HG02938 (cell line): ENCODE data around the gene NHLRC2.

Experiments used
- ATAC-seq: cut with Tn5 transposase; IDR thresholded peaks from one replicate; pipeline ENCODE4 v1.9.1; 2021; ENCODE audit warnings: mild to moderate bottlenecking, moderate library complexity; ENCODE audit not compliant: unreplicated experiment

NHLRC2 gene

DNA sequence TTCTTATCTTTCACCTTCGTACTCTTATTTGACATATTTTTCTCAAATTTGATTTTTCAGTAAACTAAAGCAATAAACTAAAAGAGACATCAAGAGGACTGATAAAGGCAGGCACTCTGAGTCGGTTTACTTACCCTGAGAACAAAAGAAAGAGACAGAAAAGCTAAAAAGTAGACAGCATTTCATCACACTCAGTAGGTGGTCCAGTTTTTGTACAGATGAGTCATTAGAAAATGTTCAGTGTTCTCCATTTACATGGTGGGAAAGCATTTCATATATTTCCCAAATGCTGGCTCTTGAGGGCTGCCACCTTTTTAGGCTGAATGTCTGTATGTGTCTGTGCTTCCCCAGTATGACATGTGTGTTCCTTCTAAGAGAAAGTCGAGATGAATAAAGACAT lies 52.7 kb downstream of the NHLRC2 start:
- no peak for ATAC-seq

DNA sequence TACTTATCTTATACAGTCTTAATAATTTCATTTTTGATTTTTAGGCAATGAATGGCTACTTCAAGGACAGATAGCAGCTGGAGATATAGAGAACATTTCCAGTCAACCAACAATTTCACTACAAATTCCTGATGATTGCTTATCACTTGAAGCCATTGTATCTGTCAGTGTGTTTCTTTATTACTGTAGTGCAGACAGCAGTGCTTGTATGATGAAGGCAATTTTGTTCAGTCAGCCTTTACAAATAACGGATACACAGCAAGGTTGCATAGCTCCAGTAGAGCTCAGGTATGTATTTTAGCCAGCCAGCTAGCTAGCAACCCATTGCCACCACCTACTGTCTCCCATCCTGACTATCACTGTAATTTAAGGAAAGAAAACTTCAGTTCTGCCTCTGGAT lies 53.8 kb downstream of the NHLRC2 start:
- no peak for ATAC-seq

DNA sequence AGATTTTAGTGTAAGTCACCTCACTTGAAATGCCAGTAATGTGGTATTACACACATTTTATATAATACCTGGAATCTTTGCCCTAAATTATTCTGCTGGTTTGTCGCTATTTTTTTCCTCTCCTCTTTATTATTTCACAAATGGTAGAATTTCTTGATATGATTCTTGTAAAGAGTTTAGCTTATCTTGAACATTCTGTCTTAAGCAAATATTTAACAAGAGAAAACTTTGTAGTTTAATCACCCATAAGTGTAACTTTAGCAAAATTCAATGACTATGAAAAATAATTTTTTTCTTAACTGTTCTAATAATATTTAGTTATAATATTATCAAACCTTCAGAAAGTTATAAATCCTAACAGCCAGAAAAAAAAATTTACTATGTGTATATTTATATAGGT lies 56.7 kb downstream of the NHLRC2 start:
- ATAC-seq = no peak

DNA sequence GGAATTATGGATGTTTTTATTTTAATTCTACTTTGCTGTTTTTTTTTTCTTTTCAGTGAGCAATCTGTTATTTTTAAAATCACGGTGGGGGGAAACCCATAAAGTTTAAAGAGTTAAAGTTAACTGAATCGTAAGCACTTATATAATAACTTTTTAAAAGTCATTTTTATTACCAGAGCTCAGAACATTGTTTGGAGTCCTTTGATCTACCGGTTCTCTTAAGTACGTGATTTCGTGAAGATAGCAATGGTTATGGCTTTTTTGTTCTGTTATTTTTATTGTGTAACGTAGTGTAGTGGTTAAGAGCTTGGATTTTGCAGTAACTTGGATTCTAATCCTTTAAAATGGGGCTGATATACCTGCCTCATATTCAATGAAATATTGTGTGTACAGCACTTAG lies 57.4 kb downstream of the NHLRC2 start:
- no peak for ATAC-seq

DNA sequence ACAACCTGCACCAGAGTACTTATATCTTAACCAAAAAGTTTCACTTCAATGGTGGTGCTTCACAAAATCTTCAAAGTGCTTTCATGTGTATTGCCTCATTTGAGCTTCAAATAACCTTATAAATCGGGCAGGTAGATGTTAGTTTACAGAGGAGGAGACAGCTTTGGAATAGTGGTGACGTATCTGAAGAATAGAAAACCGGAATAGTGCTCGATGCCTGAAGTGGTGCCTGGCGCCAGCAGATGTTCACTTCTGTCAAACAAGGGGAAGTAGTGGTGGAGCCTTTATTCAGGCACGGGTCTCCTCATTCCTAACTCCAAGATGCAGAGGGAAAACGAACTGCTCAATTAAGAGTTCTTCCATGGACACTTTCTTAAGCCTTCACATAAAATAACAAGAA lies 58.1 kb downstream of the NHLRC2 start:
- no peak for ATAC-seq

DNA sequence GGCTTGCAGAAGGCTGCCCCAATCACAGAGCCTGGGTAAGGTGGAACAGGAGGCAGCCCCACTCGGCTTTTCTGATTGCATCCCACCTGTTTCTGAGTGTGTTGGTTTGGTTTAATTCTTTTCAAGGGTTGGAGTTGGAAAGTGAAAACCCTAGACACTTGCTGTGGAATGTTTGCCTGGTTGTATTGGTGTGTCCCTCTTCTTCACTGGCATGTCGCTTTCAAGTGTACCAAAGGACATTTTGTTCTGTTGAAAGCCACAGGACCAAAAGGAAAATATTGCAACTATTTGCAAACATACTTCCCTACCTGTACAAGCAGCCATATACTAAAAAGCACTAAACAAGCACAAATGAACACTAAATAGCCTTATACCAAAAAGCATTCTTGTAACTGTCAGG lies 60.5 kb downstream of the NHLRC2 start:
- no peak for ATAC-seq

DNA sequence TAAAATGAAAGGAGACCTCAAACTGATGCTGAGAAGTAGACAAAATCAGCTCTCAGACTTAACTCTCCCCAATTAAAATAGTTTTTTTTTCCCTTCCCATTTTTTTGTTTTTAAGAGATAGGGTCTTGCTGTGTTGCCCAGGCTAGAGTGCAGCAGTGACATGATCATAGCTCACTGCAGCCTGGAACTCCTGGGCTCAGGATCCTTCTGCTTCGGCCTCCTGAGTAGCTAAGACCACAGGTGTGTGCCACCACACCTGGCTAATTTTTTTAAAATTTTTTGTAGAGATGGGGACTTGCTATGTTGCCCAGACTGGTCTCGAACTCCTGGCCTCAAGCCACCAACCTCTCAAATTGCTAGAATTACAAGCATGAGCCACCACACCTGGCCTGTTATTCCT lies 61.1 kb downstream of the NHLRC2 start:
- no peak for ATAC-seq

DNA sequence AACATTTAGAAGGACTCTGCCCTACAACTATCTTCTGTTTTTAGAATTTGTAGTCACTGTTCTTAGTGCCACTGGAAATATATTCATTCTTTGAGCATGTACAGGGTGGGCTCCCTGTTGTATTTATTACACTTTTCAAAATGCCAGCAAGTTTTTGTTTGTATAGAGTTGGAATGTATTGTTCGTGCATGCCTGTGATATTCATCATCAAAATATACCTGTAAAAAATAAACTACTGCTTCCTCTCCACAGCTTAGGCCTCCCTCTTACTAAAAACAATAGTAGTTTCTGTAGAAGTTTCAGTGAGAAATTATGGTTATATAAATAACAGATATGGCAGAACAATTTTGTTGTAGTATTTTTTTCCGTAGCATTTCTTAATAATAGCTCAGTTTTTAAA lies 61.6 kb downstream of the NHLRC2 start:
- no peak for ATAC-seq

DNA sequence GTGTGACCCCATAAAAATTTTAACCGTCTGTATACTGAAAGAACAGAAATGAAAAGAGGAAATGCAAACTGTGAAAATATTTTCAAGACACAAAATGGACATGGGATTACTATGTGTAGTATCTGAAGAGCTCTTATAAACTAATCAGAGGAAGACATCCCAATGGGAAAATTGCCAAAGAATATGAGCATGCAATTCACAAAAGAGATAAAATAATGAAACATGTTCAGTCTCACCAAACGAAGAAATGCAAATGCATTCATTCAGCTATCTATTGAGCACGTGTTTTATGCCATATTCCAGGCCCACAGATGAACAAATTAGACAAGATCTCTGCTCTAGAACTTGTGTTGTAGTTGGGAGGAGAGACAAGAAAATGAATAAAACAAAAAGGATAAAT lies 63.2 kb downstream of the NHLRC2 start:
- no peak for ATAC-seq

DNA sequence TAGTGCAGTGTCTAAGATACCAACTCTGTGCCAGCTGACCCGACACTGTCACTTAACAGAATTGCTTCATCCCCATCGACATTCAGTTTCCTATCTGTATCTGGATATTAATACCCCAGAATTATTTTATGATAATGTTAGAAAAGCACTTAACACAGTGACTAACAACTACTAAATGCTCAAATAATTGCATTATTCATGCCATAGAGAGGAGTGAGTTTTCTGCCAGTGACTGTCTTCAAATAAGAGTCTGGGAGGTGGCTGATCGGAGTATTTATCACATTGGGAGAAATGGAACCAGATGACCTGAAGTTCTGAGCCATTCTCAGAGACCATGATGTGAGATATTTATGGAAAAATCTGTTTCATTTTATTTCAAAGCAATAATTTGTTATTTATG lies 65.7 kb downstream of the NHLRC2 start:
- no peak for ATAC-seq

DNA sequence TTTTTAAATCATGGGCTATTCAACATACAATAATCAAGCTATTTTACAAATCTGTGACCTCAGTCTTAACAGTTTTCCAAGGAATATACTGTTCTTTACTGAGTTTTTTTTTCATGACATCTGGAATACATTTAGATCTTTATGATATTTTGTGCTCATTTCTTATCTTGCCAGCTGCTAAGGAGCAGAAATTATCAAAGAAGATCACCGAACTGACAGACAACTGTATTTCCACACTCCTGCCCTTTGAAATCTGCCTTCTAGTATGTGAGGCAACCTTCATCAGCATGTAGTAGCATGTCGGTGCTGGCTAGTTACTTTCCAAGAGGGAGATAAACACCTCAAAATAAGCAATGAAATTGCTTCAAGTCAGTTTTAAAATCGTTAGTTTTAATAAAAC lies 66.4 kb downstream of the NHLRC2 start:
- no peak for ATAC-seq

DNA sequence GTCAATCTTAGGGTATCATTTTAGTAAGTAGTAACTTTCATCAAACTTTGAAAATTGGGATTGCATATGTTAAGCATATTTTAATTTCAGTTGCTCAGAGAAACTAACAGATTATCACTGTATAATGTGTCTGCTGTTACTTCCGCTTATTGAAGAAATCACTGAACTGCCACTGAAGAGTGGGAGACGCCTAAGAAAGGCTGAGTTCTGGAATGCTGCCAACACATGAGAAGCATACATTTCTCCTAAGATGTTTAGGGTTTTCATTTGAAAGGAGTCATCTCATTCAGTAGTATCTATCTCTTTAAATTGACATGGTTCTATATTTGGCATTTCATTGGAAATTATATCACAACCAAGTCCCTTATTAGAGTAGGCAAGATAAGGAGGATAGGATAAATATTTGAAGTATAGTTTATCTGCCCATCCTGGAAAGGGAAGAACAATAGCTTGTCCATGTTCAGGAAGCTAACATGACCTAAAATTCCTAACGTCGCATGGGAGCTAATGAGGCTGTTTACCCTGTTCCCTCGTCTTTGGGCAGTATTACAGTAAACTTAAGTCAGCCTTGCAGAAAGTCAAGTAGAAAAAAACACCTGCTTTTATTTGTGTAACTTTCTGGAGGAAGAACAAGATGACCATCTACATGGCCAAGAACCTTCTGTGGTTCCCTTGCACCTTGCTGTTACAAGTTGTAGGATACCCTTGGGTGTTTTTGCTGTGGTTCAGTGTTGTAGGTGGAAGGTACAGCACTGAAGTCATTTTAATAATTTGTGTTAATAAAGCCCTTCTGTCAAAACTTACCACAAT lies 67.3 kb downstream of the NHLRC2 start:
- ATAC-seq = no peak

DNA sequence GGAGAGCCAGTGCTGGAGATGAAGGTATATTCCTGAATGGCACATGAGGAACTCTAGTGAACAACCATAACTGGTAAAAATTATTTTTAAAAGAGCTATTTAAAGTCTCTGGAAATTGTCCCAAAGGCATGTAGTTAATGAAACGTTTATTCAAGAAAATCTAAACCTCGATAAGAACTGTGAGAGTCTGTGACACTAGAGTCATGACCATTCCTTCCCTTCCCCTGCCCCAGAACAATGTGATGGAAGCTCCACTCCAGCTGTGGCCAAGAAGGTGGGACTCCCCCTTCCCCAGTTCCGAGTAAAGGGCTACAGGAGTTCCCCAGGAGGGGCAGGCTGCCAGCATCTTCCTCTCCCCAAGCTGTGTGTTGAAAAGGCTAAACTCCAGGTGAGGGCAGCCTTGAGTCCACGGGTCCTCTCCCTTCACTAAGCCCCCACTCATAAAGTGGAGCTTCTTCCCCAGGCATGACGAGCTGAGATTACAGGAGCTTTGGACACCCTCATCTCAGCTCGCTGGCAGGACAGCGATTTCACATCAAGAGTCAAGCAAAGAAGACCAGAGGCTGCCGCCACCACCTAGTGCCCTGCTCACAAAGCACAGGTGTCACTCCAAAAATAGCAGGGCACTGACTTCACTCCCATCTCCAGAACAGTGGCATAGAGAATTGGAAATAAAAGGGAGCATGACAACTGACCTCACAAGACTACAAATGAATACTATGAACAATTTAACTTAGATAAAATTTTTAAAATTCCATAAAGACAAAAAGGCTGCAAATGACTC lies 68.5 kb downstream of the NHLRC2 start:
- no peak for ATAC-seq

DNA sequence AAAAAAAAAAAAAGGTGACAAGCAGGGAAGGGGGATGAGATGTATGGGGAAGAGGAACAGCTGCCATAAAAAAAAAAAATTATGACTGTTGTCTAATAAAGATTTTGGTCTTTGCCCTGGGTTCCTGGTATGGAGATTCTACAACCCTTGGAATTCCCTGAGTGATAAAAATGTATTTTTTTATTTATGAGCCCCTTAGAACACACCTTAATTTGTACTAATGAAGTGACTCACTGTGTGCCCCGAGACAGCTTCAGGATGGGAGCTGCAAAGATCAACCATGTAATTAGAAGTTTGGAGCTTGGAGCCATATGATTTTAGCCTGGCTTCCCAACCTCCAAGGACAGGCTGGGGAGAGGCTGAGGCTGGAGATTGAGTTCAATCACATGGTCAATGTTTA lies 69.7 kb downstream of the NHLRC2 start:
- ATAC-seq = no peak

DNA sequence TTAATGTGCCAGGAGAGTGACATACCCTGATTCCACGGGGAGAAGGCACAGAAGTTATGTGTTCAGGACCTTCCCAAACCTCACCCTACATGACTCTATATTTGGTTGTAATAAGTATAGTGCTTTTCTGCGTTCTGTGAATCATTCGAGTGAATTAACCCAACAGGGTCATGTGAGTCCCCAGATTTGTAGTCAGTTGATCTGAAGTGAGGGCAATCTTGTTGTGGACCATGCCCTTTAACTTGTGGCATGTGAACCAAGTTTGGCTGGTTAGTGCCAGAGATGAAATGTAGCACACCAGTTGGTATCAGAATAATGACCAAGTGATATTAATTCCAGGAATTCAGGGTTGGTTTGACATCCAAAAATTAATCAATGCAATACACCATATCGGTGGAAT lies 70.2 kb downstream of the NHLRC2 start:
- no peak for ATAC-seq

DNA sequence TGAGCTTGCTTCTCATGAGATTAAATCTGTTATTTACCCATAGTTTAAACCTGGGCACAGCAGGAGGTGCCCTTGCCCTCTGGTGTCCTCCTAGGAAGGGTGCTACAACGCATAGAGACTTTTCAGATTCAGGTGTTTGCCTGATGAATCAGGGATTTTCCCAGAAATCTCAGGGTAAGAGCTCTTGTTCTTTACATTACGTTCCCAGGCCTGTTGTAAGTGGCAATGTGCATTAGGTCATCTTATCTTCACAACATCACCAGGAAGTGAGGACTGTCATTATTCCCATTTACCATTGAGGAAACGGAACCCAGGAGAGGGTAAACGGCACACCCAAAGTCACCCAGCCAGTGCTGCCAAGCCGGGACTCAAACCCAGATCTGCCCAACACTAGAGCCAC lies 73.0 kb downstream of the NHLRC2 start:
- ATAC-seq = no peak

DNA sequence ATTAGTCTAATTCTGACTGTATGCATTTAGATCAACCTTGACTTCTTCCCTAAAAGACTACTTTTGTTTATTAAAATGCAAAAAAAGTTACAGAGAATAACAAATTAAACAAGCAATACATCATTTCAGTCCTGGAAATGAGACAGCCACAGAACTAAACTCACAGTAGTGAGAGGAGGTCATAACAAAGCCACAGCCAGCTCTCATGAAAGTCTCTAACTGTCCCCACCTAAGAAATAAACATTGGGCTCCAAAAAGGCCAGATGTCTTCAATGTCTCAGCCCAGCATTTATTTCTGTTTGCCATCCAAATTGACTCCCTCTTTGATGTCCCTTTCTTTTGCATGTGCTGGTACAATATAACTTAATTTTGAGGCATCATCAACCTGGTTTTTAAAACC lies 74.4 kb downstream of the NHLRC2 start:
- ATAC-seq = no peak

DNA sequence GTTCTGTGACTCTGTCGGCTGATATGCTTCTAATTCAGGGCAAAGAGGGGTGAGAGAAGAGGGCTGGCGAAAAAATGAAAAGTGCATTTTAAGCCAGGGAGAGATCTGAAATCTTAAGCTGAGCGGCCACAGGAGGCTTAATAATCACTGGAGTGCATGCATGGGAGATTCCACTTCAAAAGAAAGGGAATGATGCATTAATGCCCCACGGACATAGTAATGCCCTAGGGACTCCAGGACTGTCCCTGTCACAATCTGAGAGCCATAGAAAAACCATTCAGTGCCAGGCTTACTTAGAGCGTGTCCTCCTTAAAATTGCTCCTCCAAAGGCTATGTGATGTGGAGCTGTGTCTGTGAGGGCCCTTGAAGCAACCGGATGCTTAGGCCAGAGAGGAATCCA lies 75.1 kb downstream of the NHLRC2 start:
- ATAC-seq = no peak

DNA sequence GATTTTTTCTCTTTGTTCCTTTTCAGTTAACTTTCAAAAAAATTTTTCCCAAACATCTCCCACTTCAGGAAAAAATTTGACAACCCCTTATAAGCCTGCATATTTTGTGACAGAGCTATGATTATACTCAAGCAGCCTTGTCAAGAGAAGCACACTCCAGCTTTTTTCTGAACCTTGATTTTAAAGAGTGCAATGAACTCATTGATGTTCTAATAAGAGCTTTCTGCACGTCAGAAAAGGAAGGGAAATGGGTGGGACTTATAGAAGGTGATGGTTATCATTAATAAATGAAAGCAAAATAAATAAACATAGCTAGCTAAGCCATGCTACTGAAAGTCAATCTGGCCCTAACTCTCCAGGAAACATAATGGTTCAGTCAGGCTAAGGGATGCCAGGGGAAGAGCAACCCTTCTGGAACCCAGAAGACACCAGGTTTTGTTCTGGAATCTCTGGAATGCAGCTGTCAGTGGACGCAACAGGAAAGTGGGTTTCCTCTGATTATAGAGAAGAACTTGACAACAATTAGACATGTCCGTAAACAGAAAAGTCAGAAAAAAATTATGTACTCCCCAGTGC lies 76.1 kb downstream of the NHLRC2 start:
- no peak for ATAC-seq

DNA sequence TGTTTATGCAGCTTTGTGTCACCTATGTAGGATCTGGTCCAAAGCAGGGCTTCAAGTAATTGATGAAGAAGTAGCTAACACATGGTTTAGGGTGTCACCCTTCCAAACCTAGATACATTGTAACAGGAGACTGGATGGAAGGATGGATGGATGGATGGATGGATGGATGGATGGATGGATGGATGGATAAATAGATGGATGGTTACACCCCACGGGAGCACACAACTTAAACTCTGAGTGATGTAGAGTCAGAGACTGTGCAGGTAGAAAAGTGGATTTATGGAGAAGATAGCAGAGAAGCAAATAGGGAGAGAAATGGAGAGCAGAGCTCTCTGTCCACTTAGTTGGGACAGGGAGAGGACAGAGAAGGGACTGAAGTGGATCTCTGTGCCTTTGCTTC lies 78.4 kb downstream of the NHLRC2 start:
- ATAC-seq = no peak

DNA sequence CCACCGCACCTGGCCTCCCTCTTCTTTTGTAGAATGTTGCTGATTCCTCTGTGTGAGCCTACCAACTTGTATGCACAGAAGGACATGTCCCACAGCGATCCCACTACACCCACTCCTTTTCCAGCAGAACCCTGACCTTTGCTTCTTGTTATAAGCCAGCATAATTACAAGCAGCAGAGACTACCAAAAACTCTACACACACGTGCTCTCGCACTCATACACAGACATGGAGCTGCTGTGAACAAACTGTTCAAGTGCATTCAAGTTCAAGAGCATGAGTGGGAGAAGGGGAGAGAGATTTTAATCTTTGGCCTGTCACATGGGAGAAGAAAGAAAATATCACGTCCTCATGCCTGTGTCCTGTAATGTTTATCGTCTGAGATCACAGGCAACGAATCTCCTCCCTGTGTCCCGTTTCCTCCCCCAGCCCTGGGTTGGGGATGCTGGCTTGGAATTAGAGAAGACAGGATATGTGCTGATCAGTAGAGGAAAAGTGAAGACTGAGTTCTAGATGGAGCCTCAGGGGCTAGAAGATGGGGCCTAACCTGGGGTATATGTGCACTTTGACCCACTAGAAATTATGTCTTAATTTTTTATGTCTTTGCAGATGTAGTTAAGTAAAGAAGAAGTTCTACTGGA lies 79.6 kb downstream of the NHLRC2 start:
- no peak for ATAC-seq

DNA sequence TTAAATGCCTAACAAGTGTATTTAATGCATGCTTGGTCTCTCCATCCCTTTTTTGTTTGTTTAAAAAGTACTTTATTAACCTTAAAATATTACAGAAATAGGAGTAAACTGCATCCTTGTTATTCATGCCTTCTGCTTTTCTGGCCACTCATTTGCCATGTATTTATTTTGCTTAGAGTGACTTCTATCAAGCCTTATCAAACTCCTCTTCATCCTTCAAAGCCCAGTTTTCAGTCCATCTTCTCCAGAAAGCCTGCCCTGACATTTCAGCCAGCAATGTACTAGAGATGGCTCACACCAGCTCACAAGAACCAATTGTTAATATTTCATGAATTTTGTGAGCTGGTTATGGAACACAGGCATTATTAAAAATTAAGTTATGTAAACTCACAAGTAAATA lies 82.8 kb downstream of the NHLRC2 start:
- ATAC-seq = no peak
